K562 (cell line): ENCODE measurements around the gene ARID3A. TPM values are rescaled to one million over a fixed set of nuclear protein-coding genes. Genes with fewer than 3 reads are reported as not detected.
A peak's percentile ranks its signal among the peaks of the same experiment; 100 is the strongest.

Source experiments
- ARID2 ChIP-seq: fragments of 450-650 bp; IDR thresholded peaks from 2 replicates; pipeline ENCODE4 v1.6.1; 2017; ENCODE audit warnings: antibody characterized with exemption, mild to moderate bottlenecking
- EWSR1 ChIP-seq: fragments of 450-650 bp; IDR thresholded peaks from 2 replicates; pipeline ENCODE4 v1.6.1; 2018; ENCODE audit warnings: borderline replicate concordance, mild to moderate bottlenecking, low read depth, moderate library complexity; ENCODE audit not compliant: partially characterized antibody
- KDM5B ChIP-seq: fragments of 200-600 bp; sonication (generic); IDR thresholded peaks from 2 replicates; pipeline ENCODE4 v1.6.1; 2012; ENCODE audit warnings: low read depth, mild to moderate bottlenecking, moderate library complexity, low read length, control low read depth, inconsistent platforms; ENCODE audit not compliant: insufficient replicate concordance
- KLF13 ChIP-seq: fragments of 450-650 bp; IDR thresholded peaks from 2 replicates; pipeline ENCODE4 v1.6.1; 2016; ENCODE audit warnings: missing genetic modification characterization, low read depth, mild to moderate bottlenecking, missing compliant biosample characterization, moderate library complexity, borderline replicate concordance
- MAZ ChIP-seq, 2 experiments: fragments of 450-650 bp in 1 of 2; sonication (generic) in 1 of 2; formaldehyde crosslinking; IDR thresholded peaks in 1 of 2; conservative IDR thresholded peaks in 1 of 2; 2 replicates each; pipeline versions ENCODE4 v1.4.0 to v1.5.0; 2020; ENCODE audit warnings: mild to moderate bottlenecking in 1 of 2, missing genetic modification reagents in 1 of 2
- MED1 ChIP-seq: sonication (generic); formaldehyde crosslinking; IDR thresholded peaks from 2 replicates; pipeline ENCODE4 v1.8.1; 2023; ENCODE audit warnings: missing genetic modification reagents, borderline replicate concordance
- NBN ChIP-seq: fragments of 450-650 bp; IDR thresholded peaks from 2 replicates; pipeline ENCODE4 v1.6.1; 2016; ENCODE audit warnings: low read depth, mild to moderate bottlenecking
- NFE2L1 ChIP-seq: fragments of 450-650 bp; IDR thresholded peaks from 2 replicates; pipeline ENCODE4 v1.6.1; 2016; ENCODE audit warnings: missing genetic modification characterization, low read depth, mild to moderate bottlenecking, missing compliant biosample characterization, moderate library complexity, borderline replicate concordance
- RBM25 ChIP-seq: fragments of 200-400 bp; formaldehyde crosslinking; IDR thresholded peaks from 2 replicates; pipeline ENCODE4 v1.6.1; 2018; ENCODE audit warnings: low read length, low read depth, moderate library complexity; ENCODE audit not compliant: severe bottlenecking
- SAFB ChIP-seq: fragments of 200-400 bp; formaldehyde crosslinking; IDR thresholded peaks from 2 replicates; pipeline ENCODE4 v1.6.1; 2017; ENCODE audit warnings: low read depth, low read length, borderline replicate concordance
- TAL1 ChIP-seq: fragments of 450-650 bp; IDR thresholded peaks from 2 replicates; pipeline ENCODE4 v1.6.1; 2016; ENCODE audit warnings: mild to moderate bottlenecking
- ZBTB1 ChIP-seq: sonication (generic); formaldehyde crosslinking; IDR thresholded peaks from 2 replicates; pipeline ENCODE4 v1.8.1; 2023; ENCODE audit warnings: missing genetic modification reagents, low read depth, mild to moderate bottlenecking, borderline replicate concordance
- ZBTB7A ChIP-seq: IDR thresholded peaks from 2 replicates; pipeline ENCODE4 v1.6.1; 2011; ENCODE audit warnings: low read depth, mild to moderate bottlenecking, low read length, moderate library complexity, borderline replicate concordance; ENCODE audit not compliant: control insufficient read depth
- ZFP30 ChIP-seq: fragments of 250-450 bp; sonication (Bioruptor Pico); IDR thresholded peaks from 2 replicates; pipeline ENCODE4 v1.8.0; 2022; ENCODE audit warnings: moderate library complexity, mild to moderate bottlenecking, inconsistent platforms, borderline replicate concordance
- ZNF12 ChIP-seq: sonication (generic); formaldehyde crosslinking; IDR thresholded peaks from 2 replicates; pipeline ENCODE4 v1.4.0; 2020; ENCODE audit warnings: mild to moderate bottlenecking, missing genetic modification reagents
- ZNF24 ChIP-seq: fragments of 450-650 bp; IDR thresholded peaks from 2 replicates; pipeline ENCODE4 v1.6.1; 2016
- ZNF282 ChIP-seq: sonication (generic); formaldehyde crosslinking; IDR thresholded peaks from 2 replicates; pipeline ENCODE4 v1.8.1; 2023; ENCODE audit warnings: missing genetic modification reagents
- polyA plus RNA-seq, 8 experiments: library from polyadenylated mRNA; depleted of rRNA in 4 of 8; stranded (reverse) in 5 of 8; unstranded in 3 of 8; fragments of >200 nt; fragmentation: Nextera tagmentation in 2 of 8; fragmentation: Illumina TruSeq in 1 of 8; extraction: Ambion mirVana in 2 of 8; extraction: Trizol in 1 of 8; gene quantifications; 2 replicates each; pipeline versions ENCODE4 v1.2.1 to v1.2.3, GENCODE V29; 2011 to 2014; ENCODE audit warnings: inconsistent platforms in 1 of 8, missing spikeins in 1 of 8
- total RNA-seq, 7 experiments: library from RNA; depleted of rRNA in 6 of 7; stranded (reverse); fragments of >200 nt in 6 of 7; fragmentation: Illumina TruSeq in 2 of 7; extraction: Trizol in 2 of 7; gene quantifications; 2 replicates each; pipeline versions ENCODE4 v1.2.1 to v1.2.3, GENCODE V29; 2011 to 2021; ENCODE audit warnings: low replicate concordance in 1 of 7
- TF ChIP-seq, protein P1 (sequence below), 2 experiments: fragments of 450-650 bp in 1 of 2; sonication (generic) in 1 of 2; formaldehyde crosslinking; conservative IDR thresholded peaks; 2 replicates each; pipeline versions ENCODE4 v1.4.0 to v1.8.1; 2020 to 2022; ENCODE audit warnings: mild to moderate bottlenecking in 1 of 2, missing genetic modification reagents in 1 of 2
- TF ChIP-seq, protein P2 (sequence below): fragments of 250-450 bp; sonication (Bioruptor Pico); IDR thresholded peaks from 2 replicates; pipeline ENCODE4 v1.5.0; 2020; ENCODE audit warnings: mild to moderate bottlenecking, borderline replicate concordance
- TF ChIP-seq, protein P3 (sequence below): fragments of 450-650 bp; formaldehyde crosslinking; IDR thresholded peaks from 2 replicates; pipeline ENCODE4 v1.4.0; 2022; ENCODE audit warnings: missing genetic modification characterization
- TF ChIP-seq, protein P4 (sequence below): fragments of 250-450 bp; sonication (Bioruptor Pico); IDR thresholded peaks from 2 replicates; pipeline ENCODE4 v1.5.0; 2021

ARID3A gene
- total and polyA plus RNA-seq, 9 of the 15 experiments (the other 6 are each of a cell fraction or from before 2014, with no cell fraction given): 1.4 to 118 (median 31.2) TPM

DNA sequence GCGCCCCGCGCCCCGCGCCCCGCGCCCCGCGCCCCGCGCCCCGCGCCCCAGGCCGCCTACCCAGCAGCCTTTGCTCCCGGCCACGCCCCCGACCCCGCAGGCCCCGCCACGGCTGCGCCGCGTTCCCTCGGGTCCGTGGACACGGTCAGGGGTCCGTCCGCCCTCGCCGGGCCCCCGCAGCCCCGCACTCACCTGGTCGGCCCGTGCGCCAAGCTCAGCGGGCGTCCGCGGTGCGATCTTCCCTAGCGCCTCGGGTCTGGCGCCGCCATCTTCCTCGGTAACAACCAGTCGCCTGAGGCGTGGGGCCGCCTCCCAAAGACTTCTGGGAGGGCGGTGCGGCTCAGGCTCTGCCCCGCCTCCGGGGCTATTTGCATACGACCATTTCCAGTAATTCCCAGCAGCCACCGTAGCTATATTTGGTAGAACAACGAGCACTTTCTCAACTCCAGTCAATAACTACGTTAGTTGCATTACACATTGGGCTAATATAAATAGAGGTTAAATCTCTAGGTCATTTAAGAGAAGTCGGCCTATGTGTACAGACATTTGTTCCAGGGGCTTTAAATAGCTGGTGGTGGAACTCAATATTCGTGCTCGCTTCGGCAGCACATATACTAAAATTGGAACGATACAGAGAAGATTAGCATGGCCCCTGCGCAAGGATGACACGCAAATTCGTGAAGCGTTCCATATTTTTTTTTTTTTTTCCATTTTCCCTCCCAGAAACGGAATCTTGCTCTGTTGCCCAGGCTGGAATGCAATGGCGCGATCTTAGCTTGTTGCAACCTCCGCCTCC is 32.7 kb upstream of the ARID3A start, which contains the start of the genes MED16 and RNU6-9 (continued):
- peak; percentile 67; the same call in 1 of the 2 replicates for TF ChIP-seq ZBTB7A
- 0 out of 2 replicates have a peak, but pooled peaks have one; percentile 46 for TF ChIP-seq SAFB
- peak; percentile 65 to 75; a peak in 3 of 4 replicates for TF ChIP-seq MAZ (CRISPR knock-in tag; conservative IDR thresholded peaks at IDR 0.05 in 1 of 2, IDR thresholded peaks at IDR 0.05 in 1 of 2)
- TF ChIP-seq KLF13 (tag): peak; percentile 84; the same call in 1 of the 2 replicates
- TF ChIP-seq EWSR1: no peak
- TF ChIP-seq ARID2: no peak
- TF ChIP-seq MED1: no peak
- TF ChIP-seq RBM25: no peak
- TF ChIP-seq ZNF282 (CRISPR knock-in tag): no peak
- TF ChIP-seq NBN: no peak; the same call in 1 of the 2 replicates
- TF ChIP-seq ZFP30: no peak
- TF ChIP-seq, protein P1, sequence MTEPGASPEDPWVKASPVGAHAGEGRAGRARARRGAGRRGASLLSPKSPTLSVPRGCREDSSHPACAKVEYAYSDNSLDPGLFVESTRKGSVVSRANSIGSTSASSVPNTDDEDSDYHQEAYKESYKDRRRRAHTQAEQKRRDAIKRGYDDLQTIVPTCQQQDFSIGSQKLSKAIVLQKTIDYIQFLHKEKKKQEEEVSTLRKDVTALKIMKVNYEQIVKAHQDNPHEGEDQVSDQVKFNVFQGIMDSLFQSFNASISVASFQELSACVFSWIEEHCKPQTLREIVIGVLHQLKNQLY (CRISPR knock-in tag; conservative IDR thresholded peaks at IDR 0.05): no peak
- no peak for TF ChIP-seq NFE2L1
- no peak for TF ChIP-seq ZNF24
- no peak for TF ChIP-seq TAL1
- TF ChIP-seq KDM5B: peak; percentile 61
- TF ChIP-seq ZBTB1: no peak
- no peak for TF ChIP-seq ZNF12 (CRISPR knock-in tag)
- TF ChIP-seq, protein P2, sequence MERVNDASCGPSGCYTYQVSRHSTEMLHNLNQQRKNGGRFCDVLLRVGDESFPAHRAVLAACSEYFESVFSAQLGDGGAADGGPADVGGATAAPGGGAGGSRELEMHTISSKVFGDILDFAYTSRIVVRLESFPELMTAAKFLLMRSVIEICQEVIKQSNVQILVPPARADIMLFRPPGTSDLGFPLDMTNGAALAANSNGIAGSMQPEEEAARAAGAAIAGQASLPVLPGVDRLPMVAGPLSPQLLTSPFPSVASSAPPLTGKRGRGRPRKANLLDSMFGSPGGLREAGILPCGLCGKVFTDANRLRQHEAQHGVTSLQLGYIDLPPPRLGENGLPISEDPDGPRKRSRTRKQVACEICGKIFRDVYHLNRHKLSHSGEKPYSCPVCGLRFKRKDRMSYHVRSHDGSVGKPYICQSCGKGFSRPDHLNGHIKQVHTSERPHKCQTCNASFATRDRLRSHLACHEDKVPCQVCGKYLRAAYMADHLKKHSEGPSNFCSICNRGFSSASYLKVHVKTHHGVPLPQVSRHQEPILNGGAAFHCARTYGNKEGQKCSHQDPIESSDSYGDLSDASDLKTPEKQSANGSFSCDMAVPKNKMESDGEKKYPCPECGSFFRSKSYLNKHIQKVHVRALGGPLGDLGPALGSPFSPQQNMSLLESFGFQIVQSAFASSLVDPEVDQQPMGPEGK (CRISPR knock-in tag): no peak
- TF ChIP-seq, protein P3, sequence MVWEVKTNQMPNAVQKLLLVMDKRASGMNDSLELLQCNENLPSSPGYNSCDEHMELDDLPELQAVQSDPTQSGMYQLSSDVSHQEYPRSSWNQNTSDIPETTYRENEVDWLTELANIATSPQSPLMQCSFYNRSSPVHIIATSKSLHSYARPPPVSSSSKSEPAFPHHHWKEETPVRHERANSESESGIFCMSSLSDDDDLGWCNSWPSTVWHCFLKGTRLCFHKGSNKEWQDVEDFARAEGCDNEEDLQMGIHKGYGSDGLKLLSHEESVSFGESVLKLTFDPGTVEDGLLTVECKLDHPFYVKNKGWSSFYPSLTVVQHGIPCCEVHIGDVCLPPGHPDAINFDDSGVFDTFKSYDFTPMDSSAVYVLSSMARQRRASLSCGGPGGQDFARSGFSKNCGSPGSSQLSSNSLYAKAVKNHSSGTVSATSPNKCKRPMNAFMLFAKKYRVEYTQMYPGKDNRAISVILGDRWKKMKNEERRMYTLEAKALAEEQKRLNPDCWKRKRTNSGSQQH (CRISPR knock-in tag): no peak
- TF ChIP-seq, protein P4, sequence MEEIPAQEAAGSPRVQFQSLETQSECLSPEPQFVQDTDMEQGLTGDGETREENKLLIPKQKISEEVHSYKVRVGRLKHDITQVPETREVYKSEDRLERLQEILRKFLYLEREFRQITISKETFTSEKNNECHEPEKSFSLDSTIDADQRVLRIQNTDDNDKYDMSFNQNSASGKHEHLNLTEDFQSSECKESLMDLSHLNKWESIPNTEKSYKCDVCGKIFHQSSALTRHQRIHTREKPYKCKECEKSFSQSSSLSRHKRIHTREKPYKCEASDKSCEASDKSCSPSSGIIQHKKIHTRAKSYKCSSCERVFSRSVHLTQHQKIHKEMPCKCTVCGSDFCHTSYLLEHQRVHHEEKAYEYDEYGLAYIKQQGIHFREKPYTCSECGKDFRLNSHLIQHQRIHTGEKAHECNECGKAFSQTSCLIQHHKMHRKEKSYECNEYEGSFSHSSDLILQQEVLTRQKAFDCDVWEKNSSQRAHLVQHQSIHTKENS: no peak
